H9 (cell line): ENCODE measurements around the gene LMF1. TPM values are rescaled to one million over a fixed set of nuclear protein-coding genes. Genes with fewer than 3 reads are reported as not detected.

Experiments used
- DNase-seq: peaks from one replicate; pipeline ENCODE4 v3.0.0-alpha.2; 2017
- H2AFZ ChIP-seq: one replicate; pipeline ENCODE4 v1.6.1; 2013; ENCODE audit warnings: mild to moderate bottlenecking, low read length, control low read depth, moderate library complexity
- H2AK5ac ChIP-seq: 2 replicates; pipeline ENCODE4 v1.6.1; 2013; ENCODE audit warnings: low read length, control low read depth, mixed read lengths; ENCODE audit not compliant: insufficient read length
- H2BK120ac ChIP-seq: one replicate; pipeline ENCODE4 v1.6.1; 2013; ENCODE audit warnings: low read depth, mild to moderate bottlenecking, low read length, control low read depth, inconsistent platforms; ENCODE audit not compliant: poor library complexity, severe bottlenecking
- H2BK12ac ChIP-seq: 2 replicates; pipeline ENCODE4 v1.6.1; 2013; ENCODE audit warnings: low read length, control low read depth, mixed read lengths, low read depth; ENCODE audit not compliant: insufficient read length
- H2BK15ac ChIP-seq: 2 replicates; pipeline ENCODE4 v1.6.1; 2013; ENCODE audit warnings: low read depth, low read length, control low read depth
- H2BK20ac ChIP-seq: one replicate; pipeline ENCODE4 v1.6.1; 2013; ENCODE audit warnings: low read depth, mild to moderate bottlenecking, low read length, control low read depth, inconsistent platforms; ENCODE audit not compliant: poor library complexity, severe bottlenecking
- H2BK5ac ChIP-seq: 2 replicates; pipeline ENCODE4 v1.6.1; 2013; ENCODE audit warnings: low read length, control low read depth, mixed read lengths; ENCODE audit not compliant: insufficient read length
- H3K14ac ChIP-seq: 2 replicates; pipeline ENCODE4 v1.6.1; 2013; ENCODE audit warnings: low read length, control low read depth; ENCODE audit not compliant: insufficient read depth
- H3K18ac ChIP-seq: 2 replicates; pipeline ENCODE4 v1.6.1; 2013; ENCODE audit warnings: low read depth, mild to moderate bottlenecking, mixed read lengths, low read length, control low read depth; ENCODE audit not compliant: insufficient read length
- H3K23ac ChIP-seq: 2 replicates; pipeline ENCODE4 v1.6.1; 2013; ENCODE audit warnings: low read length, control low read depth, mixed read lengths, low read depth; ENCODE audit not compliant: insufficient read length
- H3K23me2 ChIP-seq: 2 replicates; pipeline ENCODE4 v1.6.1; 2013; ENCODE audit warnings: low read depth, mild to moderate bottlenecking, mixed read lengths, low read length, control low read depth; ENCODE audit not compliant: insufficient read length, poor library complexity, severe bottlenecking
- H3K27ac ChIP-seq: 2 replicates; pipeline ENCODE4 v1.5.1; 2013; ENCODE audit warnings: low read length, control low read depth, mixed read lengths, low read depth; ENCODE audit not compliant: insufficient read length
- H3K27me3 ChIP-seq: 2 replicates; pipeline ENCODE4 v1.6.1; 2013; ENCODE audit warnings: low read length, control low read depth, inconsistent platforms; ENCODE audit not compliant: insufficient read depth
- H3K4ac ChIP-seq: 2 replicates; pipeline ENCODE4 v1.6.1; 2013; ENCODE audit warnings: low read depth, mild to moderate bottlenecking, control low read depth, inconsistent platforms, low read length, moderate library complexity
- H3K4me1 ChIP-seq: 2 replicates; pipeline ENCODE4 v1.6.1; 2013; ENCODE audit warnings: low read length, control low read depth, inconsistent platforms; ENCODE audit not compliant: insufficient read depth
- H3K4me2 ChIP-seq: 2 replicates; pipeline ENCODE4 v1.6.1; 2013; ENCODE audit warnings: low read length, control low read depth, mixed read lengths; ENCODE audit not compliant: insufficient read length, insufficient read depth
- H3K56ac ChIP-seq: 2 replicates; pipeline ENCODE4 v1.6.1; 2013; ENCODE audit warnings: low read depth, mild to moderate bottlenecking, mixed read lengths, low read length, control low read depth; ENCODE audit not compliant: insufficient read length
- H3K79me1 ChIP-seq: 2 replicates; pipeline ENCODE4 v1.6.1; 2013; ENCODE audit warnings: low read depth, mild to moderate bottlenecking, moderate library complexity, low read length, control low read depth, inconsistent platforms; ENCODE audit not compliant: insufficient read depth, poor library complexity, severe bottlenecking
- H3K79me2 ChIP-seq: 2 replicates; pipeline ENCODE4 v1.6.1; 2013; ENCODE audit warnings: low read length, control low read depth, inconsistent platforms; ENCODE audit not compliant: insufficient read depth
- H3K9ac ChIP-seq: 2 replicates; pipeline ENCODE4 v1.6.1; 2013; ENCODE audit warnings: low read length, control low read depth, mixed read lengths; ENCODE audit not compliant: insufficient read length; ENCODE audit errors: extremely low read depth
- H3K9me3 ChIP-seq: one replicate; pipeline ENCODE4 v1.6.1; 2013; ENCODE audit warnings: low read depth, low read length, inconsistent platforms; ENCODE audit not compliant: control insufficient read depth
- H3T11ph ChIP-seq: one replicate; pipeline ENCODE4 v1.6.1; 2013; ENCODE audit warnings: mild to moderate bottlenecking, low read length, control low read depth, inconsistent platforms
- H4K20me1 ChIP-seq: one replicate; pipeline ENCODE4 v1.6.1; 2013; ENCODE audit not compliant: control insufficient read depth, insufficient read length, insufficient read depth
- H4K5ac ChIP-seq: 2 replicates; pipeline ENCODE4 v1.6.1; 2013; ENCODE audit warnings: low read depth, mild to moderate bottlenecking, mixed read lengths, low read length, control low read depth; ENCODE audit not compliant: insufficient read length
- H4K8ac ChIP-seq: replicated peaks from 2 replicates; pipeline ENCODE4 v1.6.1; 2013; ENCODE audit warnings: low read length, control low read depth, mixed read lengths, low read depth; ENCODE audit not compliant: insufficient read length
- H4K91ac ChIP-seq: 2 replicates; pipeline ENCODE4 v1.6.1; 2013; ENCODE audit warnings: low read depth, mild to moderate bottlenecking, moderate library complexity, mixed read lengths, low read length, control low read depth; ENCODE audit not compliant: insufficient read length
- H3K27ac Mint-ChIP-seq, 3 experiments: 2 replicates in 2 of 3; 3 replicates in 1 of 3; pipeline ENCODE4 v1.8.0; 2020 to 2021; ENCODE audit warnings: mixed read lengths in 3 of 3, mild to moderate bottlenecking in 1 of 3, moderate library complexity in 1 of 3
- H3K27me3 Mint-ChIP-seq: 2 replicates; pipeline ENCODE4 v1.8.0; 2021; ENCODE audit warnings: low read depth, mild to moderate bottlenecking, moderate library complexity, mixed read lengths
- H3K36me3 Mint-ChIP-seq, 3 experiments: 2 replicates in 2 of 3; 3 replicates in 1 of 3; pipeline ENCODE4 v1.8.0; 2020 to 2021; ENCODE audit warnings: low read depth in 3 of 3, mixed read lengths in 3 of 3; ENCODE audit not compliant: insufficient read depth in 1 of 3
- H3K4me1 Mint-ChIP-seq, 2 experiments: 2 replicates each; pipeline ENCODE4 v1.8.0; 2020; ENCODE audit warnings: mixed read lengths in 2 of 2
- H3K4me3 Mint-ChIP-seq, 2 experiments: 2 replicates in 1 of 2; 3 replicates in 1 of 2; pipeline ENCODE4 v1.8.0; 2020 to 2021; ENCODE audit warnings: mild to moderate bottlenecking in 2 of 2, mixed read lengths in 2 of 2, moderate library complexity in 1 of 2
- H3K9me3 Mint-ChIP-seq, 2 experiments: 2 replicates in 1 of 2; 3 replicates in 1 of 2; pipeline ENCODE4 v1.8.0; 2020; ENCODE audit warnings: mild to moderate bottlenecking in 2 of 2, mixed read lengths in 2 of 2, moderate library complexity in 1 of 2
- CTCF ChIP-seq: fragments of 200-600 bp; sonication (generic); conservative IDR thresholded peaks from 3 replicates; pipeline ENCODE4 v1.8.0; 2021; ENCODE audit warnings: antibody characterized with exemption, mild to moderate bottlenecking
- WGBS: extraction: QIAGEN DNeasy Blood & Tissue Kit; methylation state at CpG from one replicate; pipeline ENCODE4 v1.1.7; 2013; ENCODE audit warnings: missing lambda C conversion rate, low lambda C conversion rate, mixed read lengths; ENCODE audit not compliant: insufficient read length; ENCODE audit errors: extremely low coverage; 5-methylcytosine and 5-hydroxymethylcytosine counted together
- total RNA-seq: library from RNA; stranded (reverse); gene quantifications from 2 replicates; pipeline ENCODE4 v1.2.1, GENCODE V29; 2021

Gene LMF1
- total RNA-seq, 1 experiment from 2014 or later: 7.1 TPM

GRCh38 chr16:917591-918061 lies 53.2 kb downstream of the LMF1 start:
- Histone ChIP-seq H4K8ac (no peak overlapping the region), H3K18ac (no peak overlapping the region), H3K4me1 (no peaks in the 10 kb centered on the region), H2AK5ac (no peak overlapping the region), H3K79me1 (no peaks in the 10 kb centered on the region), H3K23ac (no peak overlapping the region), H2AFZ (no peak overlapping the region), H3K27me3 (no peaks in the 10 kb centered on the region), H2BK15ac (no peak overlapping the region), H4K20me1 (no peaks in the 10 kb centered on the region), H2BK20ac (no peak overlapping the region), H3K23me2 (no peaks in the 10 kb centered on the region), H3K27ac (no peak overlapping the region), H3K79me2 (no peaks in the 10 kb centered on the region), H3T11ph (no peak overlapping the region), H3K4me2 (no peak overlapping the region), H2BK12ac (no peak overlapping the region), H3K9me3 (no peaks in the 10 kb centered on the region), H3K4ac (no peak overlapping the region), H3K56ac (no peak overlapping the region), H4K5ac (no peak overlapping the region), H3K14ac (no peak overlapping the region), H2BK5ac (no peak overlapping the region), H3K9ac (no peak overlapping the region), H2BK120ac (no peak overlapping the region), H4K91ac (no peak overlapping the region)
- H3K36me3 Mint-ChIP-seq: peaks cover 9 to 12% (median 9%) of the 10 kb centered on the region in 3 experiments
- H3K27me3 Mint-ChIP-seq: no peaks in the 10 kb centered on the region; the same call in 1 of the 2 replicates
- no peak for DNase-seq
- no peak overlapping the region for H3K4me3 Mint-ChIP-seq
- H3K9me3 Mint-ChIP-seq: peaks cover 6 to 11% of the 10 kb centered on the region in 2 experiments
- peaks cover 3 to 5% of the 10 kb centered on the region in 2 experiments; a peak in 3 of 4 replicates for H3K4me1 Mint-ChIP-seq
- WGBS: no CpG with 5 or more reads among the region's 21 CpGs
- TF ChIP-seq CTCF: no peak
- H3K27ac Mint-ChIP-seq: no peak overlapping the region; a peak in 1 of 7 replicates
